Right renal cortex interstitium (tissue), 3 donors: Measurements from ENCODE around the gene KCTD14. TPM values are rescaled to one million over a fixed set of nuclear protein-coding genes. Genes with fewer than 3 reads are reported as not detected.
"Not testable (repeated sequence)": the region's sequence is repeated elsewhere in the genome, so short reads cannot be mapped to it uniquely, and the experiment has no call there.

Experiments used
- DNase-seq, 3 donors: peaks; one replicate each; pipeline ENCODE4 v3.0.0-alpha.2; 2013; ENCODE audit warnings: low read depth in 3 of 3, low spot score in 2 of 3
- polyA plus RNA-seq, 3 donors: library from polyadenylated mRNA; unstranded; fragments of 120-200 nt; gene quantifications; one replicate each; pipeline ENCODE4 v1.2.1, GENCODE V29; 2013; ENCODE audit not compliant: insufficient read length in 3 of 3

Gene KCTD14
- polyA plus RNA-seq, 3 donors, result 16.4 to 17.7 (median 16.8) TPM

DNA sequence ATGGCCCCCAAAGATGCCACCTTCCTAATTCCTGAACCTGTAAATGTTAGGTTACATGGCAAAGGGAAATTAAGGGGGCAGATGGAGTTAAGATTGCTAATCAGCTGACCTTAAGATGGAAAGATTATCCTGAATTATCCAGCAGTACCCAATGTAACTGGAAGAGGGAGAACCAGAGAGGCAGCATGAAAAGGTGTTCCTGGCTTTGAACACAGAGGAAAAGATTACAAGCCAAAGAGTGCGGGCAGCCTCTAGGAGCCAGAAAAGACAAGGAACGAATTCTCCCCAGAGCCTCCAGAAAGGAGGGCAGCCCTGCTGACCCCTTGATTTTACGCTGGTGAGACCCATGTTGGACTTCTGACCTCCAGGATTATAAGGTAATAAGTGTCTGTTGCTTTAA is 25.5 kb upstream of the KCTD14 start:
- DNase-seq, result no peak

DNA sequence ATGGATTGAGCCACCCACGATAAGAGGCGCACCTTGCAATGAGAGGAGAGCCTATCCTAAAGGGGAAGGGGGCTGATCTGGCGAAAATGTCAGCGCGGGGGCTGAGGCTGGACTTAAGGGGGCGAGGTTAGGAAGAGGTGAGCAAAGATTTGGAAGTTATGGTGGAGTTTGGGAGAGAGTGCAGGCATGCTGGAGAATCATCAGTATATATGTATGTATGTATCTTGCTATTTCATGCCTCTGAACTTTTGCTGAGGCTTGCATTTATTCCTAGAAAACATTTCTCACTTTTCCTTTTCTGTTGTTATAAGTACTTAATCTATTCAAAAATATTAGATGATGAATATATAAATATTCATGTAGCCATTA is 23.4 kb upstream of the KCTD14 start:
- no peak for DNase-seq

DNA sequence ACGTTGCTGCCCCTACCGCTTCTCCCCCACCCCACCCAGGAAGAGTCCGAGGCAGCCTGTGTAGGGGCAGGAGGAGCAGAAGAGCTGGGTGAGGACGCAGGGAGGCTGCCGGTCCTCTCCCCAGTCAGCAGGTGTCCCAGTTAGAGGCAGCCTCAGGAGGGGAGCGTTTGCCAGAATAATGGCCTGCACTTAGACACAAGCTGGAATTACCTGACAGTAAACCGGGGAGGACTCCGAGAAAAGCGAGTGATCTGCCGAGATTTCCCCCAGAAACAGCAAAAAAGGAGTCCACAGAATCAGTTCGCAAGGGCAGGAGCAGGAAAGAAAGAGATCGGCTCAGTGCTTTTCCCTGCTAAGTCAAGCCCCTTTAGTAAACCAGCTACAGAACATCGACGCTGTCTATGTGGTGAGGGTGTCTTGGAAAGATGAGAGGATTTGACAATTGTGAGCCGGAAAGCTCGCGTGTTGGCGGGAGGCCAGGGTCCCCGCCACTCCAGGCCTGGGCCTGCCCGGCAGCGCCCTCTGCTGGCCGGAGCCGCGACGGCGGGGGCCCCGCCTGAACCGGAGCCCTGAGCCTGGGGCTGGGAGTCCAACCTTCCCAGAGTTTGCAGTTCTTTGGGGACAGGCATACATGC is 22.9 kb upstream of the KCTD14 start:
- peak in 1 of 3 donors; percentile 69 for DNase-seq

DNA sequence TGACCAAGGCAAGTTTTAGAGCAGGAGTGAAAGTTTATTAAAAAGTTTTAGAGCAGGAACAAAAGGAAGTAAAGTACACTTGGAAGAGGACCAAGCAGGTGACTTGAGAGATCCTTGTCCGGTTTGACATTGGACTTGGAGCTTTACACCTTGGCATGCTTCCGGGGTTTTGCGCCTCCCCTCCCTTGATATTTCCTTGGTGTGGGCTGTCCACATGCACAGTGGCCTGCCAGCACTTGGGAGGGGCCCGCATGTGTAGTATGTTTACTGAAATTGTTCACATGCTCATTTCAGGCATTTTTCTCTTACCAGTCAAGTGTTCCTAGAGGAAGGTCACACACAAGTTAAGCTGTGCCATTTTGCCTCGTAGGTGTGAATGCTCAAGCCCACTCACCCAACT is 21.6 kb upstream of the KCTD14 start:
- DNase-seq, result no peak

DNA sequence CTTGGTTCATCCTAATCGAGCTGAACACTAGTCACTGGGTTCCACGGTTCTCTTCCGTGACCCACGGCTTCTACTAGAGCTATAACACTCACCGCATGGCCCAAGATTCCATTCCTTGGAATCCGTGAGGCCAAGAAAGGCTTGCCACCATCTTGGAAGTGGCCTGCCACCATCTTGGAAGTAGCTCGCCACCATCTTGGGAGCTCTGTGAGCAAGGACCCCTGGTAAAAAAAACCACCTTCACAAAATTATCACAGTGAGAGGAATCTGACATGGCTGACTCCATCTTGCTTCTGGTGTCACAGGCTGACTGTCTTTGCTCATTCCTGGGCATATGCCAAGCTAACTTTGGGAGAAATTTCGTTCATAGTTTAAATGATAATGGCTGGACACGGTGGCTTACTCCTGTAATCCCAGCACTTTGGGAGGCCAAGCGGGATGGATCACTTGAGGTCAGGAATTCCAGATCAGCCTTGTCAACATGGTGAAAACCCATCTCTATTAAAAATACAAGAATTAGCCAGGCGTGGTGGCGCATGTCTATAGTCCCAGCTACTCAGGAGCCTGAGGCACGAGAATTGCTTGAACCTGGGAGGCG is 18.9 kb upstream of the KCTD14 start:
- DNase-seq, result no peak

DNA sequence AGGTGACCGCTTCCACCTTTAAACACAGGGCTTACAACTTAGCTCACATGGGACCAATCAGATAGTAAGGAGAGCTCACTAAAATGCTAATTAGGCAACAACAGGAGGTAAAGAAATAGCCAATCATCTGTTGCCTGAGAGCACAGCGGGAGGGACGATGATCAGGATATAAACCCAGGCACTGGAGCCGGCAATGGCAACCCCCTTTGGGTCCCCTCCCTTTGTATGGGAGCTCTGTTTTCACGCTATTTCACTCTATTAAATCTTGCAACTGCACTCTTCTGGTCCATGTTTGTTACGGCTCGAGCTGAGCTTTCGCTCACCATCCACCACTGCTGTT is 18.3 kb upstream of the KCTD14 start:
- DNase-seq, result not testable (repeated sequence)

DNA sequence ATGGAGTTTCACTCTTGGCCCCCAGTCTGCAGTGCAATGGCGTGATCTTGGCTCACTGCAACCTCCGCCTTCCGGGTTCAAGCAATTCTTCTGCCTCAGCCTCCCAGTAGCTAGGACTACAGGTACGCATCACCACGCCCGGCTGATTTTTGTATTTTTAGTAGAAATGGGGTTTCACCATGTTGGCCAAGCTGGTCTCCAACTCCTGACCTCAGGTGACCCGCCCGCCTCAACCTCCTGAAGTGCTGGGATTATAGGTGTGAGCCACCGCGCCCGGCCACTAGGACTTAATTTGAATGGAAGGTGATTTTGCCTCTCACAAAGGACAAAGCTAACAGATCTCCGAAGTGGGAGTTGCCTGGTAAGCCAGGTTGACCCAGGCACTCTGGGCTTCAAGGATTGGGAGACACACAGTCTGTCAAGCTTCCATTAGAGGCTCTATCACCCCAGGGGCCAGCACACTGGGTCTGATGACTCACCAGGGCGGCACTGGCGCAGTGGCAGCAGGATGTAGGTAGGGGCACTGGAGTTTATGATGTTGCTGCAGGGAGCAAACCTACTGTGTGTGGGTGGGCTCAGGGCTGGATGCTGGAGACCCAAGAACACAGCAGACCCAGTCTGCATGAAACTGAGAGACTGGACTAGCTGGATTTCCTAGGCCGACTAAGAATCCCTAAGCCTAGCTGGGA is 17.8 kb upstream of the KCTD14 start:
- DNase-seq, result no peak

DNA sequence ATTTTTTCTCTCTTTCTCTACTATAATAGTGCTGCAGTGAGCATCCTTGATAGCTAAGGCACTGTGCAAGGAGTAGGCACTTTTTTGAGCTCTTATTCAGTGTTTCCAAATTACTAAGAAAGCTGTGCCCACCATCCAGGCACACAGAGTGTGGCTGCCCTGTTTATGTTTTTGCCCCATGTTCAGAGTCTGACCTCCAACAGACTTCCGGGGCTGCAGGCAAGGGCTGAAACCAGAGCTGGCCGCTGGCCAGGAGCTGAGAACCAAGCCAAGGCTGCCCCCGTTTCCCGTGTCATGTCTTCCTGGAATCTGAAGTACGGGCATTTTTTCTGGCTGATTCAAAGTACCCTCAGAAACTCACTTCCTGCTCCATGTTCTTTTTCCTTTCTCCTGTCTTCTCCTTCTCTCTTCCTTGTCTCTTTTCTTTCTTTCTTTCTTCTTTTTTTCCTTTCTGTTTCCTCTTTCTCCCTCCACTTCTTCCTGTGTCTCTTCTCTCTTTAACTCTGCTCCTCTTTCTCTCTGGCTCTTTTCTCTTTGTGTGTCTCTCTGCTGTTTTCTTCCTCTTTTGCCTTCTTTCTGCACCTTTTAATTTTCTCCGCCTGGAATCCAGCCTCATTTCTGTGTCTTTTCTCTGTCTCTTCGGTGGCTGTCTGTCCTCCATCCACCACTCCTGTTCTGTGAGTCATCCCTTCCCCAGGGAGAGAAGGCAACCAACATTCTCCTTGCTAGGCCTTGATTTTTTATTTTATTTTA is 17.0 kb upstream of the KCTD14 start:
- DNase-seq, result peak in 1 of 3 donors; percentile 44

DNA sequence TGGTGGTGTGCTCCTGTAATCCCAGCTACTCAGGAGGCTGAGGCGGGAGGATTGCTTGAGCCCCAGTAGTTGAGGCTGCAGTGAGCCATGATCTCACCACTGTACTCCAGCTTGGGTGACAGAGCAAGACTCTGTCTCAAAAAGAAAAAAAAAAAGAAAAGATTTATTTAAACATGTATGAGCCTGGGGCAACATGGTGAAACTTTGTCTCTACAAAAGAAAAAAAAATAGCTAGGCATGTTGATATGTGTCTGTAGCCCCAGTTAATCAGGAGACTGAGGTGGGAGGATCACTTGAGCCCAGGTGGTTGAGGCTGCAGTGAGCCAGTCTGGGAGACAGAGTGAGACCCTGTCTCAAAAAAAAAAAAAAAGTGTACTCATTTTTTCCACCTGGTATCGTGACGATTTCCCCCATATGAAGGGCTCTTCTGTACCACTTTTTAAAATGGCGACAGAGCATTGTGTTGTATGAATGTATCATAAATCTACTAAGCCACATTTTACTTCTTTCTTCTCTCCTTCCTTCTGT is 16.4 kb upstream of the KCTD14 start:
- DNase-seq, result no peak

DNA sequence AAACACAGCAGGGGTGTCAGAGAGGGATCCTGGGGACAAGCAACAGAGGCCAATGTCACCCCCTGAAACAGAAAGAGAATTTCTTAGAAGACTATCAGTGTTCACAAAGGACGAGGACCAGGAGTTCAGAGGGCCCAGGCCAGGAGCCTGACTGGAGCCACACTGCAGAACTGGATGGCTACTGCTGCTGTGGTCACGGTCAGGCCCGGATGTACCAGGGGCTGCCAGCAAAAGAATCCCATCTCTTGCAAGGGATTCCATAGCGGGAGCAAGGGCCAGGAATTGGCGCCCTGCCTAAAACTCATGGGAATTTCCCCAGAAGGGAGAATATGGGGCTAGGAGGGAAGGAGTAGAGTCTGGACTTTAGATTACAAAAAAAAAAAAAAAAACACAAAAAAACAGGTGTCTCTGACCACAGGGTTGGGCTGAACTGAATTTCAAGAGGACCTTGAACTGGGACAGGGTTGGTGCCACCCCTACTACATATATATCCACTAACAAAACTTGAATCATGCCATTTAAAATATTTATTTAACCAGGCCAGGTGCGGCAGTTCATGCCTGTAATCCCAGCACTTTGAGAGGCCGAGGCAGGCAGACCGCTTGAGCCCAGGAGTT is 15.7 kb upstream of the KCTD14 start:
- no peak for DNase-seq

DNA sequence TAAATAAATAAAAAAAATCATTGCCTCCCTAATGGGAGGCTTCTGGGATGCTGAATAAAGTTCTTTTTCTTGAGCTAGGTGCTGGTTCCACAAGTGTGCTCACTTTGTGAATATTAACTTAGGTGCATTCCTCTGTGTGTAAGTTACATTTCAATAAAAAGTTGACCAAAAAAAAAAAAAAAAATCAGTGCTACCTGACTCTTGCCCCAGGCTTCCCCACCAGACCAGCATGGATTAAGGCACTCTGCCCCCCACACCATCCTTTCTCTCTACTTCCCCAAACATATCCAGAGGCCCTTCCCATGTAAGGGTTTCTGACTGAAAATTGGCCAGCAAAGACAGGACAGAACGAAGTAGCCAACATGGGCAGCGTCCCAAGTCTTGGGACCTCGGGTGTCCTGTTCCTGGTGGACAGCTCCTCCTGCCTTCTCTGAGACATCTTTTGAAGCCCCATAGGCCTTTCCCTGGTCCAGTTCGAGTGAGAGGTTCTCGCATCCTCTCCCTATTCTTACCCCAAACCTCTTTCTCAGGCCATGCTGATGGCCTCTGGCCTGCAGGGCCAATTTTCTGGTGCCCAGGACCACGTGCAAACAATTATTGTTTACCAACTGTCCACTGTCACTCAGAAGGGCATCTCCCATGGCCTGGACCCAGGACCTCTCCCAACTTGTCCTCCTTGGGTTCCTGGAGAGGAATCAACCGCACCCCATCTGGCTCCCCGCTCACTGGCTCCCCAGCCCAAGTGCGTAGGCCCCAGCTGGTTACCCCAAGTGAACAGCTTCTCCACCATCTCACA is 14.9 kb upstream of the KCTD14 start:
- DNase-seq, result no peak

DNA sequence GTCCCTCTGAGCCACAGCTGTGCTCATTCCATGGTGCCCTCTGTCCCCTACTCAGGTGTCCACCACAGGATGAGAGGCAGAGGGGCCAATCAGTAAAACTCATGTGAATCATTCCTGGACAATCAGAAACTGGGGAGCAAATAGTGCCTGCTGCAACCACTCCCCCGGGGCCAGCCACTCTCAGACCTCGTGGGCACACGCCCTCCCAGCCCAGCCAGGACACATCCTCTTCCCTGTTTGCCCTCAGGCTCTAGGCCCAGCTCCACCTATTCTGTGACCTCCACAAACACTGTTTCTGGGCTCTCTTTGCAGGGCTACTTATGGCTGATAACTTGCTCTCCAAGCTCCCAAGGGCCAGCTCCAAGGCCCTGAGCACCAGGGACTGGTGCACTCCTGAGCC is 14.0 kb upstream of the KCTD14 start:
- no peak for DNase-seq

DNA sequence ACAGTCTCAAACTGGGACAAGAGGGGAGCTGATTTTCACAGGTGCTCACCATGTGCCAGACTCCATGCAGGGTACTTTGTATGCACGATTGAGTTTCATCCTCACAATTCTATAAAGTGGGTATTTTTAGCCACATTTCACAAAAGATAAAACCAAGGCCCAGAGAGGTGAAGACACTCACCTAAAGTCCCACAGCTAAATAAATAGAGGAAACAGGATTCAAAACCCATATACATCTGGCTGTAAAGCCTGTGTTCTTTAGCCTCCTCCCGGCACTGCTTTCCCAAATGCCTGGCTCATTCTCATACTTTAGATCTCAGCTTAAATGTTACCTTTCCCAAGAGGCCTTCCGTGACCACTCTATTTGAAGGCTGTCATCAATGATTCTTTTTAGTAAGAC is 13.2 kb upstream of the KCTD14 start:
- DNase-seq, result no peak

DNA sequence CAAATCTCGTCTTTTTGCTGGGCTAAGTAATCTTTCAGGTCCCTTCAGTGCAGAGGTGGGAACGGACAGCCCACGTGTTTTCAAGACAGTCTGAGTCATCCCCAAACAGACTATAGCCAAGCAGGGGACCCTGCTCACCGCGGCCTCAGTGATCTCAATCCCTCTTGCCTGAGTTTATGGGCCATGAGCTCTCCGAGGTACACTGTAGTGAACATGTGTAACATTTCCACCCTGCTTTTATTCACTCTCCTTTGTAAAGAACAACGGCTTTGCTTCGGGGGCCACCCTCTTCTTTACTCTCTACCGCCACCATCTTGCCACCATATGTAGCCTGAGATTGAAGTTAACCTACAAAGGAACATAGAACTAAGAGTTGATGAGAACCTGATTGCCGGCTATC is 11.5 kb upstream of the KCTD14 start:
- no peak for DNase-seq

DNA sequence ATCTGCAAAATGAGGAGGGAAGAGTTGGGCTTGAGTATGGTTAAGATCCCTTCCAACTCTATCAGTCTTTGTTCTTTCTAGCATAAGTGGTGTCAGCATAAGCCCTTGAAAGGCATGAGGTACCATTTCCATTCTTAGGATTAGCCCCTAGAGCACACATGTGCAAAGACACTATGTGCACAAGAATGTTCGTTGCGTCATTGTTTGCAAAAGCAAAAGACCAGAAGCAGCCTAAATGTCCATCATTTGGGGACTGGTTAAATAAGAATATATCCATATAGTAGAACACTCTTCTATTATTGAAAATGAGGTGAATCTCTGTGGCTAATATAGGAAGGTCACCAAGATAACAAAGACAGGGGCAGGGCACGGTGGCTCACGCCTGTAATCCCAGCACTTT is 10.0 kb upstream of the KCTD14 start:
- no peak for DNase-seq

DNA sequence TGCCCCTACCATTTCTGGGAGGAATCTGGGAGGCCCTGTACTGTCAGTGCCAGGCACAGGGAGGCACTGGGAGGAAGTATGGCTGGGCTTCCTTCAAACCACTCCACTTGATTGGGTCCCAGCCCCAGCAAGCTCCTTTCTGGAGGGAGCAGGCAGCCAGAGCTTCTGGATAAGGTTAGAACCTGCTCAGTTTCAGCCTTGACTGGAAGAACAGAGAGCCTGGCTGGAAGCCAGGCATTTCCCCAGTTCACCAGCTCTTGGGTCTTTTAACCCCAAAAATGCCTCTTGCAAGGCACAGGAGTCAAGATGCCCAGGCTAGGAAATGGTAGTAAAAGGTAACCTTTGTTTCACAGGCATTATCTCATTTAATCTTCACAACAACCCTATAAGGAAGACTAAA is 9.0 kb upstream of the KCTD14 start:
- DNase-seq, result no peak

DNA sequence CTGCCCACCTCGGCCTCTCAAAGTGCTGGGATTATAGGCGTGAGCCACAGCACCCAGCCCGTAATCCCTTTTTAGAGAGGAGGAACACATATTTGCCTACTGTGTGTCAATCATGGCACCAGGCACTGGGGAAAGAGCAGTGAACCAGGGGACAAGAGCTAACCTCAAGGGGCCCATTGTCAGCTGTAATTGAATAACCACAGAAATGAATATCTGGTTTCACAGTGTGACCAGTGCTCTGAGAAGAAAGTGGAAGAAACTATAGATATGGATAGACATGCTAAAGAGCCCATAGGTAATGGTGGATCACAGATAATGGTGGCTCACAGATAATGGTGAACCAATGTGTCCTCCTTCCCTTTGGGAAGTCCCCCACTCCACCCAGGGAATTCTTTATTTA is 8.6 kb upstream of the KCTD14 start:
- no peak for DNase-seq

DNA sequence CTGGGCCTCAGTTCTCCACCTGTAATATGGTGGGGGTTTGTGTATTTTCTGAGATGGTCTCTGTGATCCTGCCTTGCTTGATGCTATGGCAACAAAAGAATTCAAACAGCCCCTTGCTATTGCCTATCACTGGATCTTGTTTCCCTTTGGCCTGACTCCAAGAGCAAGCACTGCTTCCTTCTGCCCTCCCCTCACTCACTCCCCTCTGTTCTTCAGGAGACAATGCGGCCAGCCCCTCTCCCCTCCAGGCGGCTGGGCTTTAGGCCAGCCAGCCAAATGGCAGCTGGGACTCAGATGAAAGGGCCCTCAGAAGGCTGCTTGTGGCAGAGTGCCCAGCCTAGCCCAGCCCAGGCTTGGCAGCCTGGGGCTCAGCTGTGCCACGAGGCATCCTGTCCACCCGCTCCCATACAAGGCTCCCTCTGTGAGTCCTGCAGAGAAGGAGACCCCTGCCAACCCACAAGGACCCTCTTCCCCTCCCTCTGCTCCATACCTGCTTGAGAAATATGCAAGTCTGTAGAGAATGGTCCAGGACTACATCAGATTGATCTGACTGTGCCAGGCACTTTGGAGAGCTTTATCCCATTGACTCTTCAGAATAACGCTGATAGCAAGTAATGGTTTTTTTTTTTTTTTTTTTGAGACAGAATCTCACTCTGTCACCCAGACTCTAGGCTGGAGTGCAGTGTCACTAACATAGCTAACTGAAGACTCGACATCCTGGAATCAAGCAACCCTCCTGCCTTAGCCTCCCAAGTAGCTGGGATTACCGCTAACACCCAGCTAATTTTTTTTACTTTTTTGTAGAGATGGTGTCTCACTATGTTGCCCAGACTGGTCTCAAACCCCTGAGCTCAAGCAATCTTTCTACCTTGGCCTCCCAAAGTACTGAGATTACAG is 7.6 kb upstream of the KCTD14 start:
- peak in 2 of 3 donors; percentile 78 for DNase-seq

DNA sequence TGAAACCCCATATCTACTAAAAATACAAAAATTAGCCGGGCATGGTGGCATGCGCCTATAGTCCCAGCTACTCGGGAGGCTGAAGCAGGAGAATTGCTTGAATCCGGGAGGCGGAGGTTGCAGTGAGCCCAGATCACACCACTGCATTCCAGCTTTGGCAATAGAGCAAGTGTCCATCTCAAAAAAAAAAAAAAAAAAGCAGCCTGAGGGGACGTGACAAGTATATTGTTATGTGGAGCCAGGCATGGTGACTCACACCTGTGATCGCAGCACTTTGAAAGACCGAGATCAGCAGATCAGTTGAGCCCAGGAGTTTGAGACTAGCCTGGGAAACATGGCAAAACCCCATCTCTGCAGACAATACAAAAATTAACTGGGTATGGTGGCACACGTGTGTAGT is 5.3 kb upstream of the KCTD14 start:
- not testable (repeated sequence) for DNase-seq
